Measurements from ENCODE around the gene MYADML2. TPM values are rescaled to one million over a fixed set of nuclear protein-coding genes. Genes with fewer than 3 reads are reported as not detected.

Gene MYADML2
- total RNA-seq, 1 donor from 2014 or later, result not detected

DNA sequence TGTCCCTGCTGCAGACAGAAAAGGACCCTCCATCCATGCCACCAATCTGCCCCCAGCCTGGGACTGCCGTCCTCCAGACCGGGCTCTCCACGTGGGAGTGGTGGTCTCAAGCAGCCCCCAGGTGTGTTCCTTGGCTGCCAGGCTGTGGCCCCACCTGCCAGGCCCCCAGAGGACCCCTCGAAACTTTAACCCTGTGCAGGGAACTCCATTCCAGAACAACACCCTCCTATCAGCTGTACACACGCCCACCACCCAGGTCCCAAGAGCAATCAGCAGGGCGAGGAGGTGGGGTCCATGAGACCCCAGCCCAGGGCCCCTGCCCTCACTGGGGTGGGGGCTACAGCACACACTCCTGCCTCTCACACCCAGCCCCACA, 11.3 kb downstream of the MYADML2 start:
- DNase-seq (ENCODE audit: low read depth, low spot score), result no peak
- H3K4me3 Mint-ChIP-seq, result peak overlapping the region; percentile 84
- H3K27me3 Mint-ChIP-seq (ENCODE audit: low read depth), result no peaks in the 10 kb centered on the region
- H3K36me3 Mint-ChIP-seq (ENCODE audit: low read depth), result no peaks in the 10 kb centered on the region
- no peaks in the 10 kb centered on the region for H3K9me3 Mint-ChIP-seq
- TF ChIP-seq, protein P1, sequence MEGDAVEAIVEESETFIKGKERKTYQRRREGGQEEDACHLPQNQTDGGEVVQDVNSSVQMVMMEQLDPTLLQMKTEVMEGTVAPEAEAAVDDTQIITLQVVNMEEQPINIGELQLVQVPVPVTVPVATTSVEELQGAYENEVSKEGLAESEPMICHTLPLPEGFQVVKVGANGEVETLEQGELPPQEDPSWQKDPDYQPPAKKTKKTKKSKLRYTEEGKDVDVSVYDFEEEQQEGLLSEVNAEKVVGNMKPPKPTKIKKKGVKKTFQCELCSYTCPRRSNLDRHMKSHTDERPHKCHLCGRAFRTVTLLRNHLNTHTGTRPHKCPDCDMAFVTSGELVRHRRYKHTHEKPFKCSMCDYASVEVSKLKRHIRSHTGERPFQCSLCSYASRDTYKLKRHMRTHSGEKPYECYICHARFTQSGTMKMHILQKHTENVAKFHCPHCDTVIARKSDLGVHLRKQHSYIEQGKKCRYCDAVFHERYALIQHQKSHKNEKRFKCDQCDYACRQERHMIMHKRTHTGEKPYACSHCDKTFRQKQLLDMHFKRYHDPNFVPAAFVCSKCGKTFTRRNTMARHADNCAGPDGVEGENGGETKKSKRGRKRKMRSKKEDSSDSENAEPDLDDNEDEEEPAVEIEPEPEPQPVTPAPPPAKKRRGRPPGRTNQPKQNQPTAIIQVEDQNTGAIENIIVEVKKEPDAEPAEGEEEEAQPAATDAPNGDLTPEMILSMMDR (conservative IDR thresholded peaks at IDR 0.05), result no peak
- peaks cover 23% of the 10 kb centered on the region for H3K4me1 Mint-ChIP-seq
- no peak overlapping the region for H3K27ac Mint-ChIP-seq (ENCODE audit: unreplicated experiment)

DNA sequence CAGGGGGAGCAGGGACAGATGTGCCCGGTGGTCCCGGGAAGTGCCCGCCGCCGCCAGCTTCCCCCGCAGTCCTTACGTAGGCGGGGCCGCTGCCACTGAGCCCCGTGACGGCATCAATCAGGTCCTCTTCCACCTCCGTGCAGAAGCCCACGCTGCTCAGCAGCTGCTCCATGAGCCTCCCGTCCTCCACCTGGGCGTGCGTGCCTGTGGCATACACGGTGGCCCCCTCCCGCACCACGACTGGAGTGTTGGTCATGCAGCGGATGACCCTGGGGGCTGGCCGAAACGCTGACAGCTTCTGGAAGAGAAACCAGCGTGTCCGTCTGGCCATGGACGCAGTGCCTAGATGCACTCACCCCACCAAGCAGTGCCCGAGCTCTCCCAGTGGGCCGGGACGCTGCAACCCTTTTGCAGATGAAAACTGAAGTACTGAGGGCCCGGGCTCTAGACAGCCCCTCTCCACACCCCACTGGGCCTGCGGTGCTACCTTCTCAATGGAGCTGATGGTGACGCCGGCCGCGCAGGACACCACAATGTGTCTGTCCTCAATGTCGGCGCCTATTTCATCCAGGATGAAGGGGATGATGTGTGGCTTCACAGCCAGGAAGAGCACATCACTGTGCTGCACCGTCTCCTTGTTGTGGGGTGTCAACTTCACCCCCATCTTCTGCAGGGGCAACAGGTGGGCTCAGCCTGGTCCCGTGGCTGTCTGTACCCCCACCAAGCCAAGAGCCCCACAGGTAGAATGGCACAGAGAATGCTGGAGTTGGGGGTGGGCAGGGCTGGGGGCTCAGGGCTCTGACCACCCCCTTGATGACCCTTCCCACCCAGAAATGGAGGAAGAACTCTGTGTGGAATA, 12.0 kb downstream of the MYADML2 start:
- no peak for DNase-seq (ENCODE audit: low read depth, low spot score)
- Mint-ChIP-seq H3K36me3 (ENCODE audit: low read depth) (no peaks in the 10 kb centered on the region), H3K4me1 (peaks cover 23% of the 10 kb centered on the region), H3K27me3 (ENCODE audit: low read depth) (no peaks in the 10 kb centered on the region), H3K9me3 (no peaks in the 10 kb centered on the region), H3K4me3 (peak overlapping the region; percentile 84), H3K27ac (ENCODE audit: unreplicated experiment) (no peak overlapping the region)
- TF ChIP-seq, protein P1 (conservative IDR thresholded peaks at IDR 0.05), result no peak

DNA sequence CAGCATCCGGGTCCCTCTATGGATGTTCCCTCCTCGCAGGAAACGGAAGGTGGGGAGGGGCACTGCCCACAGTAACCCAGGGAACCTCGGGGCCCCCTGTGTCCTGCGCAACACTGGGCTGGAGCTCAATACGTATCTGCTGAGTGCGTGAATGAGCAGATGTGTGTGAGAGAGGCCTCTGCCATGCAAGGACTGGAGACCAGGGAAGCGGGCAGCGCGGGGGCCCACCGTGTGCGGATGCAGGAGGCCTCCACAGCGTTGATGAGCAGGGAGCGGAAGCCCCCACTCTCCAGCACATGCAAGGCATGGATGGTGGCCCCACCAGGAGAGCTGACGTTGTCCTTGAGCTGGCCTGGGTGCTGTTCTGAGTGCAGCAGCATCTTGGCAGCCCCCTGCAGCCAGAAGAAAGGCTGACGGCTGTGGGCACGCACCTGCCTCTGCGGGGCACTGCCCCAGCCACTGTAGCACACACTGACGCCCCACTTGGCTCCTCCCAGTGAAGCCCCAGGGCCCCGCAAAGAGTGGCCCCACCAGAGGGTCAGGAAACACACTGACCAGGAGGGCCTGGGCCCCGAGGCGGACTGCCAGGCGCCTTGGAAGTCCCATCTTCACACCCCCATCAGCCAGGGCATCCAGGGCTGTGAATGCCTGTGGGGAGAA, 12.8 kb downstream of the MYADML2 start:
- peaks cover 2% of the 10 kb centered on the region for H3K27me3 Mint-ChIP-seq (ENCODE audit: low read depth)
- peaks cover 23% of the 10 kb centered on the region for H3K4me1 Mint-ChIP-seq
- peak overlapping the region; percentile 74 for H3K4me3 Mint-ChIP-seq
- TF ChIP-seq, protein P1 (conservative IDR thresholded peaks at IDR 0.05), result no peak
- H3K36me3 Mint-ChIP-seq (ENCODE audit: low read depth), result no peaks in the 10 kb centered on the region
- DNase-seq (ENCODE audit: low read depth, low spot score), result no peak
- no peak overlapping the region for H3K27ac Mint-ChIP-seq (ENCODE audit: unreplicated experiment)
- no peaks in the 10 kb centered on the region for H3K9me3 Mint-ChIP-seq

DNA sequence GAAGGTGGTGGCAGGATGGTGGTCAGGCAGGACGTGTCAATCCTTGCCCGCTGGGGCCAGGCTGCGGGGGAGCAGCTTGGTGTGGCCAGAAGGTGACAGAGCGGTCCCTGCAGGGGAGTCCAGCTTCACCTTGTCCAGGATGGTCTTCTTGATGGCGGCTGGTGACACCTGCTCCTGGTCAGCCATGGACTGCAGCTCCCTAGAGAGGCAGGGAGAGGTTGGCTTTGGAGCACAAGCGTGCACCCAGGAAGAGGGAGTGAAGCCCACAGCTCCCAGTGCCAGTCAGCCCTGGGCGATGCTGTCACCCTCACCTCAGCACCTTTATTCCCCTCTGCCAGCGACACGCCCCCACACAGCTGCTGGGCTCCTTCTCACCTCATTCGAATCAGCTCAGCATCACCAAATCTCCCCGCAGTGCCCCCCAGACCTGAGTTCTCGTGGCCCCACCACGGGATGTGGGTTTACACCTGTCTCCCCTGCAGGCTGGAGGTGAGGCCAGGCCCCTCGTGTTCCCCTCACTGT, 13.8 kb downstream of the MYADML2 start:
- peak overlapping the region; percentile 57 for H3K4me3 Mint-ChIP-seq
- no peaks in the 10 kb centered on the region for H3K36me3 Mint-ChIP-seq (ENCODE audit: low read depth)
- no peaks in the 10 kb centered on the region for H3K9me3 Mint-ChIP-seq
- H3K27me3 Mint-ChIP-seq (ENCODE audit: low read depth), result peaks cover 7% of the 10 kb centered on the region
- DNase-seq (ENCODE audit: low read depth, low spot score), result no peak
- H3K27ac Mint-ChIP-seq (ENCODE audit: unreplicated experiment), result no peak overlapping the region
- TF ChIP-seq, protein P1 (conservative IDR thresholded peaks at IDR 0.05), result no peak
- H3K4me1 Mint-ChIP-seq, result peaks cover 19% of the 10 kb centered on the region

DNA sequence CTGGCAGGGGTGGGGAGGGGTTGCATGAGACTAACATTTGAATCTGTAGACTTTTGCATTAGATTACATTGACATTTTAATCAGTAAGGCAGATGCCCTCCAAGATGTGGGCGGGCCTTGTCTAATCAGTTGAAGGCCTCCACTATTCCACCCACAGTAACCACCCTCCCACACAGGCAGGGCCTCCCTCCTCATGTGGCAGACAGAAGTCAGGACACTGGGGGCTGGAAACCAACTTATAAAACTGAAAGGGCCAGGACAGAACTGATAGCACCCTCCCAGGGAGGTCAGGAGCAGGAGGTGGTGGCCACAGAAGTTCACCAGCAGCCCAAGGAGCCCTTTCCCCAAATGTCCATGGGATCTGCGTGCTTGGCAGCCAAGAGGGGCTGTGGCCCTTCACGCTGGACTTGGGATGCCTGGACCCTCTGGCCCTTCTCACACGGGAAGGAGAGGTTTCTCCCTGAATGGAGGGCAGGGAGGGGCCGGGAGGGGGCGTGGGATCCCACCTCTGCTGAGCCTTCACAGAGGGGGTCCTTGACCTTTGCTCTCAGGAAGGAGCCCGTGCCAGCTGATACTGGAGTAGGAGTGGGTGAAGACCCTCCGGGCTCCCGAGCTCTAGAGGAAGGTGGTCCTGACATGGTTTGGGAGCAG, 14.6 kb downstream of the MYADML2 start:
- H3K27ac Mint-ChIP-seq (ENCODE audit: unreplicated experiment), result no peak overlapping the region
- DNase-seq (ENCODE audit: low read depth, low spot score), result no peak
- TF ChIP-seq, protein P1 (conservative IDR thresholded peaks at IDR 0.05), result no peak
- peak overlapping the region; percentile 77 for H3K4me3 Mint-ChIP-seq
- no peaks in the 10 kb centered on the region for H3K9me3 Mint-ChIP-seq
- H3K36me3 Mint-ChIP-seq (ENCODE audit: low read depth), result no peaks in the 10 kb centered on the region
- peaks cover 7% of the 10 kb centered on the region for H3K27me3 Mint-ChIP-seq (ENCODE audit: low read depth)
- peaks cover 12% of the 10 kb centered on the region for H3K4me1 Mint-ChIP-seq
